ENCODE data around the gene SLC2A6. TPM values are rescaled to one million over a fixed set of nuclear protein-coding genes. Genes with fewer than 3 reads are reported as not detected.

The SLC2A6 gene
- total and polyA plus RNA-seq, 4 experiments from 2014 or later: 0.41 to 2.5 (median 1.4) TPM

- Mint-ChIP-seq H3K27ac (no peak overlapping the region), H3K4me3 (no peak overlapping the region), H3K4me1 (peaks cover 0 to 4% (median 0%) of the 10 kb centered on the region in 4 donors), H3K9me3 (peaks cover 0 to 1% (median 0%) of the 10 kb centered on the region in 8 donors), H3K36me3 (no peaks in the 10 kb centered on the region), H3K27me3 (peaks cover 7 to 14% of the 10 kb centered on the region in 2 donors)
- H3K9me3 ChIP-seq (ENCODE audit: control insufficient read depth in 1 of 2, low read length in 2 of 2): no peaks in the 10 kb centered on the region
- DNase-seq: no peak
- ChIA-PET POLR2A (ENCODE audit: partially characterized antibody) (no interaction called here), CTCF (ENCODE audit: partially characterized antibody) (interaction anchor here (0.7 to 7.0 kb wide), 9 partner anchors 9 to 465 kb away, joined by 3 to 66 read pairs (median 7); no protein-coding TSS in a partner anchor)
- intact Hi-C loops (cut with micrococcal nuclease): no loop called here
- H3K27me3 ChIP-seq (ENCODE audit: insufficient read depth, low read length): no peaks in the 10 kb centered on the region
- no peaks in the 10 kb centered on the region for H3K36me3 ChIP-seq (ENCODE audit: insufficient read depth, low read length)
- H3K4me3 ChIP-seq (ENCODE audit: low read length in 2 of 2): no peak overlapping the region
- no peak overlapping the region for H3K27ac ChIP-seq (ENCODE audit: low read depth, low read length)
- peaks cover 5% of the 10 kb centered on the region for H3K4me1 ChIP-seq (ENCODE audit: insufficient read depth, low read length)
These were observed 8.4 kb upstream of the SLC2A6 start for GRCh38 chr9:133487331-133487725.

- H3K9me3 ChIP-seq (ENCODE audit: control insufficient read depth in 1 of 2, low read length in 2 of 2): no peaks in the 10 kb centered on the region
- peaks cover 0 to 2% (median 0%) of the 10 kb centered on the region in 8 donors for H3K9me3 Mint-ChIP-seq
- peaks cover 5% of the 10 kb centered on the region for H3K4me1 ChIP-seq (ENCODE audit: insufficient read depth, low read length)
- no peak overlapping the region for H3K27ac Mint-ChIP-seq
- H3K4me1 Mint-ChIP-seq: peaks cover 0 to 4% (median 0%) of the 10 kb centered on the region in 4 donors
- intact Hi-C loops (cut with micrococcal nuclease): loop anchor here (1.0 kb wide), 4 partner anchors 79 to 463 kb away; no protein-coding TSS in a partner anchor
- H3K4me3 ChIP-seq (ENCODE audit: low read length in 2 of 2): peak overlapping the region in 1 of 2 donors; percentile 6
- no peak overlapping the region for H3K4me3 Mint-ChIP-seq
- no peaks in the 10 kb centered on the region for H3K27me3 ChIP-seq (ENCODE audit: insufficient read depth, low read length)
- ChIA-PET POLR2A (ENCODE audit: partially characterized antibody) (interaction anchor here (1.1 kb wide), 1 partner anchor 300 kb away, joined by 3 read pairs; no protein-coding TSS in a partner anchor), CTCF (ENCODE audit: partially characterized antibody) (interaction anchor here (1.0 to 7.0 kb wide), 8 partner anchors 10 to 305 kb away, joined by 3 to 66 read pairs (median 8); partner anchors contain the start of gene CACFD1)
- H3K27me3 Mint-ChIP-seq: peaks cover 7 to 14% of the 10 kb centered on the region in 2 donors
- no peak for DNase-seq
- H3K27ac ChIP-seq (ENCODE audit: low read depth, low read length): no peak overlapping the region
- H3K36me3 ChIP-seq (ENCODE audit: insufficient read depth, low read length): no peaks in the 10 kb centered on the region
- no peaks in the 10 kb centered on the region for H3K36me3 Mint-ChIP-seq
These were observed 6.8 kb upstream of the SLC2A6 start for GRCh38 chr9:133485531-133486260.

- ChIA-PET CTCF (ENCODE audit: partially characterized antibody) (interaction anchor here (1.3 to 7.0 kb wide), 6 partner anchors 17 to 305 kb away, joined by 3 to 66 read pairs (median 8); partner anchors contain the start of gene CACFD1), POLR2A (ENCODE audit: partially characterized antibody) (interaction anchor here (1.1 kb wide), 1 partner anchor 299 kb away, joined by 3 read pairs; no protein-coding TSS in a partner anchor)
- H3K9me3 ChIP-seq (ENCODE audit: control insufficient read depth in 1 of 2, low read length in 2 of 2): no peaks in the 10 kb centered on the region
- DNase-seq: no peak
- Mint-ChIP-seq H3K4me1 (peaks cover 0 to 7% (median 2%) of the 10 kb centered on the region in 4 donors), H3K9me3 (peaks cover 0 to 2% (median 0%) of the 10 kb centered on the region in 8 donors), H3K27ac (no peak overlapping the region), H3K36me3 (no peaks in the 10 kb centered on the region), H3K4me3 (no peak overlapping the region), H3K27me3 (peaks cover 5 to 11% of the 10 kb centered on the region in 2 donors)
- H3K4me3 ChIP-seq (ENCODE audit: low read length in 2 of 2): no peak overlapping the region
- no peaks in the 10 kb centered on the region for H3K36me3 ChIP-seq (ENCODE audit: insufficient read depth, low read length)
- peaks cover 5% of the 10 kb centered on the region for H3K4me1 ChIP-seq (ENCODE audit: insufficient read depth, low read length)
- no peak overlapping the region for H3K27ac ChIP-seq (ENCODE audit: low read depth, low read length)
- H3K27me3 ChIP-seq (ENCODE audit: insufficient read depth, low read length): no peaks in the 10 kb centered on the region
- intact Hi-C loops (cut with micrococcal nuclease): no loop called here
These were observed 6.0 kb upstream of the SLC2A6 start for GRCh38 chr9:133484671-133485437.

- no peaks in the 10 kb centered on the region for H3K36me3 ChIP-seq (ENCODE audit: insufficient read depth, low read length)
- no peak overlapping the region for H3K4me3 ChIP-seq (ENCODE audit: low read length in 2 of 2)
- H3K9me3 Mint-ChIP-seq: peaks cover 0 to 2% (median 0%) of the 10 kb centered on the region in 8 donors
- H3K27me3 ChIP-seq (ENCODE audit: insufficient read depth, low read length): no peaks in the 10 kb centered on the region
- H3K4me1 Mint-ChIP-seq: peaks cover 5 to 13% (median 8%) of the 10 kb centered on the region in 4 donors
- ChIA-PET CTCF (ENCODE audit: partially characterized antibody) (interaction anchor here (0.6 to 7.0 kb wide), 2 partner anchors 286 to 297 kb away, joined by 3 to 66 read pairs; no protein-coding TSS in a partner anchor), POLR2A (ENCODE audit: partially characterized antibody) (no interaction called here)
- H3K36me3 Mint-ChIP-seq: no peaks in the 10 kb centered on the region
- DNase-seq: no peak
- peaks cover 14% of the 10 kb centered on the region for H3K4me1 ChIP-seq (ENCODE audit: insufficient read depth, low read length)
- H3K27me3 Mint-ChIP-seq: peaks cover 3 to 6% of the 10 kb centered on the region in 2 donors
- no peaks in the 10 kb centered on the region for H3K9me3 ChIP-seq (ENCODE audit: control insufficient read depth in 1 of 2, low read length in 2 of 2)
- no peak overlapping the region for H3K4me3 Mint-ChIP-seq
- no peak overlapping the region for H3K27ac Mint-ChIP-seq
- no peak overlapping the region for H3K27ac ChIP-seq (ENCODE audit: low read depth, low read length)
- intact Hi-C loops (cut with micrococcal nuclease): no loop called here
These were observed 4.7 kb upstream of the SLC2A6 start for GRCh38 chr9:133483611-133484010.

- peak overlapping the region in 4 of 8 donors; percentile 42 to 64 (median 60) for H3K4me3 Mint-ChIP-seq
- peaks cover 0 to 2% (median 0%) of the 10 kb centered on the region in 8 donors for H3K9me3 Mint-ChIP-seq
- no peaks in the 10 kb centered on the region for H3K27me3 ChIP-seq (ENCODE audit: insufficient read depth, low read length)
- no peak for DNase-seq
- ChIA-PET POLR2A (ENCODE audit: partially characterized antibody) (interaction anchor here (1.0 to 1.6 kb wide), 5 partner anchors 12 to 101 kb away, joined by 3 to 5 read pairs (median 4); partner anchors contain the start of genes CACFD1 and REXO4), CTCF (ENCODE audit: partially characterized antibody) (interaction anchor here (2.9 kb wide), 1 partner anchor 292 kb away, joined by 11 read pairs; no protein-coding TSS in a partner anchor)
- H3K36me3 Mint-ChIP-seq: no peaks in the 10 kb centered on the region
- H3K4me1 ChIP-seq (ENCODE audit: insufficient read depth, low read length): peaks cover 16% of the 10 kb centered on the region
- peak overlapping the region in 1 of 2 donors; percentile 55 for H3K4me3 ChIP-seq (ENCODE audit: low read length in 2 of 2)
- peaks cover 5 to 10% (median 8%) of the 10 kb centered on the region in 4 donors for H3K4me1 Mint-ChIP-seq
- H3K27me3 Mint-ChIP-seq: peaks cover 0 to 2% of the 10 kb centered on the region in 2 donors
- intact Hi-C loops (cut with micrococcal nuclease): loop anchor here (2.0 to 5.0 kb wide), 2 partner anchors 59 to 121 kb away; partner anchors contain the start of genes REXO4, SURF1 and SURF2
- no peak overlapping the region for H3K27ac ChIP-seq (ENCODE audit: low read depth, low read length)
- peak overlapping the region in 4 of 7 donors; percentile 20 to 86 (median 66) for H3K27ac Mint-ChIP-seq
- no peaks in the 10 kb centered on the region for H3K9me3 ChIP-seq (ENCODE audit: control insufficient read depth in 1 of 2, low read length in 2 of 2)
- no peaks in the 10 kb centered on the region for H3K36me3 ChIP-seq (ENCODE audit: insufficient read depth, low read length)
These were observed 678 bp downstream of the SLC2A6 start for GRCh38 chr9:133477992-133478850.

GRCh38 chr9:133477461-133477860 lies 1.4 kb downstream of the SLC2A6 start:
- Mint-ChIP-seq H3K27ac (peak overlapping the region in 4 of 7 donors; percentile 8 to 86 (median 44)), H3K9me3 (peaks cover 0 to 2% (median 0%) of the 10 kb centered on the region in 8 donors), H3K4me3 (peak overlapping the region in 4 of 8 donors; percentile 20 to 56 (median 34)), H3K4me1 (peaks cover 5 to 10% (median 8%) of the 10 kb centered on the region in 4 donors), H3K27me3 (no peaks in the 10 kb centered on the region), H3K36me3 (no peaks in the 10 kb centered on the region)
- H3K4me1 ChIP-seq (ENCODE audit: insufficient read depth, low read length): peaks cover 16% of the 10 kb centered on the region
- no peak overlapping the region for H3K4me3 ChIP-seq (ENCODE audit: low read length in 2 of 2)
- no peak for DNase-seq
- CTCF ChIA-PET (ENCODE audit: partially characterized antibody): no interaction called here
- H3K9me3 ChIP-seq (ENCODE audit: control insufficient read depth in 1 of 2, low read length in 2 of 2): no peaks in the 10 kb centered on the region
- no peaks in the 10 kb centered on the region for H3K36me3 ChIP-seq (ENCODE audit: insufficient read depth, low read length)
- intact Hi-C loops (cut with micrococcal nuclease): loop anchor here (5.0 kb wide), 1 partner anchor 120 kb away; the partner anchor contains the start of genes SURF1 and SURF2
- POLR2A ChIA-PET (ENCODE audit: partially characterized antibody): no interaction called here
- H3K27ac ChIP-seq (ENCODE audit: low read depth, low read length): no peak overlapping the region
- no peaks in the 10 kb centered on the region for H3K27me3 ChIP-seq (ENCODE audit: insufficient read depth, low read length)

All from CD4-positive, alpha-beta memory T cell (primary cell).